ENCODE data around the gene PRRX2. TPM values are rescaled to one million over a fixed set of nuclear protein-coding genes. Genes with fewer than 3 reads are reported as not detected.

Gene PRRX2
- total and polyA plus RNA-seq, 12 donors, result 0.21 to 3.0 (median 0.45) TPM

DNA sequence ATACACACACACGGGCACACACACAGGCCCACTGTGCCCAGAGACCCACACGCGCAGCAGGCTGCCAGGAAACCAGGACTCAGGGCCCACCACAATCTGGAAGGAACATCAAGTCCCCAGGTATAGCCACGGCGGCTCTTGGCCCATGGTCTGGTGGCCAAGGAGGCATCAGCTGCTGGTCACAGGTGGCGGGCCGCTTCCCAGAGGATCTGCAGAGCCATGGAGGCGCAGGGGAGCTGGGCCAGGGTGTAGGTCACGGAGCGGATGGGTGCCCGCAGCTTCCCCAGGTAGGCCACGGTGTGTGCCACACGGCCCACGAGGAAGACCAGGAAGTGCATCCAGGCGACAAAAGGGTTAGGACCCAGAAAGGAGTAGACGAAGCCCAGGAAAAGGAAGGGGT, 74.0 kb downstream of the PRRX2 start:
- DNase-seq (no peak), ATAC-seq (no peak)
- intact Hi-C loops (cut with DNase I), result loop anchor here in 7 of 10 donors (2.0 to 10.0 kb wide), 5 partner anchors 43 to 97 kb away; partner anchors contain the start of gene ASB6 (in 6 of the 7)
- Histone ChIP-seq H3K4me1 (peaks cover 0 to 13% (median 5%) of the 10 kb centered on the region in 9 donors), H3K36me3 (no peaks in the 10 kb centered on the region), H3K9me3 (no peaks in the 10 kb centered on the region), H3K4me3 (no peak overlapping the region), H3K27ac (no peak overlapping the region), H3K27me3 (peaks cover 0 to 14% (median 5%) of the 10 kb centered on the region in 7 donors)
- TF ChIP-seq, protein P1, sequence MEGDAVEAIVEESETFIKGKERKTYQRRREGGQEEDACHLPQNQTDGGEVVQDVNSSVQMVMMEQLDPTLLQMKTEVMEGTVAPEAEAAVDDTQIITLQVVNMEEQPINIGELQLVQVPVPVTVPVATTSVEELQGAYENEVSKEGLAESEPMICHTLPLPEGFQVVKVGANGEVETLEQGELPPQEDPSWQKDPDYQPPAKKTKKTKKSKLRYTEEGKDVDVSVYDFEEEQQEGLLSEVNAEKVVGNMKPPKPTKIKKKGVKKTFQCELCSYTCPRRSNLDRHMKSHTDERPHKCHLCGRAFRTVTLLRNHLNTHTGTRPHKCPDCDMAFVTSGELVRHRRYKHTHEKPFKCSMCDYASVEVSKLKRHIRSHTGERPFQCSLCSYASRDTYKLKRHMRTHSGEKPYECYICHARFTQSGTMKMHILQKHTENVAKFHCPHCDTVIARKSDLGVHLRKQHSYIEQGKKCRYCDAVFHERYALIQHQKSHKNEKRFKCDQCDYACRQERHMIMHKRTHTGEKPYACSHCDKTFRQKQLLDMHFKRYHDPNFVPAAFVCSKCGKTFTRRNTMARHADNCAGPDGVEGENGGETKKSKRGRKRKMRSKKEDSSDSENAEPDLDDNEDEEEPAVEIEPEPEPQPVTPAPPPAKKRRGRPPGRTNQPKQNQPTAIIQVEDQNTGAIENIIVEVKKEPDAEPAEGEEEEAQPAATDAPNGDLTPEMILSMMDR (IDR thresholded peaks at IDR 0.05), result no peak
- WGBS, 2 donors, result 94 to 95% methylated on average over 16 of the region's 16 CpGs

DNA sequence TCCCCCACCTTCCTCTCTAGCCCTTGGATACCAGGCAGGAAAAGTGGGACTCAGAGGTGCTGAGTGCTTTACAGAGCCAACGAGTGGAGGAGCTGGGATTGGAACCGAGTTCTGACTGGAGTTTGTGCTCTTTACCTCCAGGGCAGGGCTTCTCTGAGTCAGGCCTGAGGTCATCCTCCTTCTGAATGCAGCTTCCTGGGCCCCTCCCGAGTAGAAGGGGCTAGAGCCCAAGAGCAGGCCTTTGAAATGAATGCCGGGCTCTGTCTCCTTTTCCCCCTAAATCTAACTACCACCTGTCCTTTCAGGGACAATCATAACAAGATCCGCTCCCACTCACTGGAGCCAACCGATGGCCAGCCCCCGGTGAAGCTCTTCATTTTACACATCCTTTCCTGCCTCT, 74.7 kb downstream of the PRRX2 start:
- Histone ChIP-seq H3K9me3 (no peaks in the 10 kb centered on the region), H3K27me3 (peaks cover 0 to 11% (median 2%) of the 10 kb centered on the region in 7 donors), H3K4me1 (peaks cover 0 to 13% (median 5%) of the 10 kb centered on the region in 9 donors), H3K36me3 (no peaks in the 10 kb centered on the region), H3K4me3 (no peak overlapping the region), H3K27ac (no peak overlapping the region)
- WGBS, 2 donors, result 69 to 84% methylated on average over 7 of the region's 7 CpGs
- ATAC-seq, result no peak
- intact Hi-C loops (cut with DNase I), result no loop called here
- DNase-seq, result no peak
- TF ChIP-seq, protein P1 (IDR thresholded peaks at IDR 0.05), result no peak

DNA sequence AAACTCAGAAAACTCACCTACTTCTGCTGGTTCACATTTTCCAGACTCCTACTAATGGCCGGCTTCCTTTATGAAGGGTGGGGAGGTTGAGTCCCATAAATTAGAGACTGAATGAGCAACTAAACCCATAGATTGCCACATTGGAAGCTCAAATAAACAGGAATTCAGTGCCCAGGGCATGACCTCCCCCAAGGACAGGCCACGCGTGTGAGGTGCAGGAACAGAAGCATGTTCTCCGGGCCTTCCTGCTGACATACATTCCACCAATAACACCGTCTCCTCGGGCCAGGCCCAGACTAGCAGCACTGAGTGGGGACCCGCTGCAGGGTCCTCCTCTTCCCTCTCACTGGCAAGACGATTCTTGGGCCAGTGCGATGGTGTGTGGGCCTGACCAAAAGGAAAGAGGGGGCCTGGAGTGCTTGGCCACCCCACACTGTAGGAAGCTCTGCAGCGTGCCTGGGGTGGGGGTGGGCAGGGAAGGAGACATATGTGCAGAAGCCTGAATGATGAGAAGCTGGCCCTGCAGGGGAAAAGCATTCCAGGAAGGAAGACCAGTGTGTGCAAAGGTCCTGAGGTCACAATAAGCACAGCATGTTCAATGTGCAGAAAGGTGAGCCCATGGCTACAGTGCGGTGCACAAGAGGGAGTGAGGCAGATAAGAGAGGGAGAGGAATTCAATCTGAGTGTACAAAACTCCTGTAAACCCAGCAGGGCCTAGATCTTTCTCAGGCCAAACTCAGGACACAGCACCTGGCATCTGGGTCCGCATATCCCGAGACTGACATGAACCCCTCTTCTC, 75.4 kb downstream of the PRRX2 start:
- Histone ChIP-seq H3K4me3 (no peak overlapping the region), H3K27me3 (peaks cover 0 to 10% (median 0%) of the 10 kb centered on the region in 7 donors), H3K27ac (no peak overlapping the region), H3K9me3 (no peaks in the 10 kb centered on the region), H3K36me3 (no peaks in the 10 kb centered on the region), H3K4me1 (peaks cover 0 to 13% (median 5%) of the 10 kb centered on the region in 9 donors)
- TF ChIP-seq, protein P1 (IDR thresholded peaks at IDR 0.05), result no peak
- no peak for ATAC-seq
- WGBS, 2 donors, result 95% methylated on average over 12 to 13 of the region's 13 CpGs
- no peak for DNase-seq
- intact Hi-C loops (cut with DNase I), result no loop called here

DNA sequence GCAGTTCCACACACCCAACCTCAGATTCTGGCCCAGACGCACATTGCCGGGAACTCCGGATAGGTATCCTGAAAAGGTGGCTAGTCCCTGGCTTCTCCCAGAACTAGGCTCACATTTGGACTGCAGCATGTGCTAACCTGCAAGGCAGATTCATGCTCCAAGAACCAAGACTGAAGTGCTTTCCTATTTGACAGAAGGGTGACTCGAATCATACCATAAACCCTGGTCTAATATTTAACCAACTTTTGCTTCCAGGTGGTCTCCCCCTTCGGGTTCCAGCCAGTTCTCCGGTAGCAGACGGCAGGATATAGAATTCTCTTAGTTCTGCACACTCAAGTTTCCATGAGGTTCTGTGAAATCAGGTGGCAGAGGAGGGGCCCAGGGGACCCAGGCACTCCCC, 79.8 kb downstream of the PRRX2 start:
- TF ChIP-seq, protein P1 (IDR thresholded peaks at IDR 0.05), result no peak
- no peak overlapping the region for H3K27ac ChIP-seq
- H3K9me3 ChIP-seq, result no peaks in the 10 kb centered on the region
- peaks cover 0 to 4% (median 0%) of the 10 kb centered on the region in 9 donors for H3K4me1 ChIP-seq
- DNase-seq, result no peak
- H3K36me3 ChIP-seq, result no peaks in the 10 kb centered on the region
- 94 to 96% methylated on average over 7 of the region's 7 CpGs for WGBS, 2 donors
- intact Hi-C loops (cut with DNase I), result no loop called here
- H3K27me3 ChIP-seq, result peaks cover 0 to 7% (median 0%) of the 10 kb centered on the region in 7 donors
- H3K4me3 ChIP-seq, result no peak overlapping the region
- no peak for ATAC-seq
